Suppressor macrophage treated with lipopolysaccharide for 1 hour (primary cell): Measurements from ENCODE around the gene RBM12.
"Not testable (repeated sequence)": the region's sequence is repeated elsewhere in the genome, so short reads cannot be mapped to it uniquely, and the experiment has no call there.

Experiments
- DNase-seq, 3 donors: peaks; one replicate each; pipeline ENCODE4 v3.0.0-alpha.2; 2020 to 2022

The RBM12 gene

GRCh38 chr20:35664466-35665206 lies at the start of gene RBM12, which contains the start of gene CPNE1:
TSS of gene RBM12 (minus strand) at chr20:35664900. CDS start at chr20:35655322, 9,578 bp downstream.
TSS of gene CPNE1 (minus strand) at chr20:35664900. CDS start at chr20:35632923, 31,977 bp downstream.
- peak; percentile 94 to 97 (median 96) for DNase-seq

DNA sequence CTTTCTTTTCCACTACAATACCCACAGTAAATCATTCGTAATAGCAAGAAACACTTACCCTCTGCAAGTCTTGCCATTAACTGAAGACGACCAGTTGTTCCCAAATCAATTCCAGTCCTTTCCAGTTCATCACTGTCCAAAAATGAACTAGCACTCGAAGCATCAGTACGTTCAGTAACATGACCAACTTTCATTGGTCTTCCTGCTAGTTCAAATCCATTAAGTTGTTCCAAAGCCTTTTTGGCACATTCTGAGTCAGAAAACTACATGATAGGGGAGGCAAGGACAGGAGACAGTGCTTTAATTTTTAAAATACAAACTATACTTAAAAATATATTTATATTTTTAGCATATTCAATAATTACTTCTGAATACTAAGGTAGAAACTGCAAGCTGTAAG lies 49.4 kb upstream of the RBM12 start:
- no peak for DNase-seq

DNA sequence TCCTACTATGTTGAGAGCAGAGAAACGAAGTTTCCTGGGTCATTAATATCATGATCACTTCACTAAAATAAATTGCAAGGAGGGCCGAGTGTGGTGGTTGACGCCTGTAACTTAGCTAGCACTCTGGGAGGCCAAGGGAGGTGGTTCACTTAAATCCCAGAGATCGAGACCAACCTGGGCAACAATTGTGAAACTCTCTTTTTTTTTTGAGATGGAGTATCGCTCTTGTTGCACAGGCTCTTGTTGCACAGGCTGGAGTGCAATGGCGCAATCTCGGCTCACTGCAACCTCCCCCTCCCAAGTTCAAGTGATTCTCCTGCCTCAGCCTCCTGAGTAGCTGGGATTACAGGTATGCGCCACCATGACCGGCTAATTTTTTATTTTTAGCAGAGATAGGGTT lies 48.4 kb upstream of the RBM12 start:
- not testable (repeated sequence) for DNase-seq

GRCh38 chr20:35711588-35712209 lies 47.0 kb upstream of the RBM12 start:
- DNase-seq: no peak

GRCh38 chr20:35710884-35711587 lies 46.3 kb upstream of the RBM12 start:
- no peak for DNase-seq

GRCh38 chr20:35710039-35710438 lies 45.3 kb upstream of the RBM12 start:
- peak in 1 of 3 donors; percentile 0 for DNase-seq

GRCh38 chr20:35709259-35709658 lies 44.6 kb upstream of the RBM12 start:
- peak in 1 of 3 donors; percentile 0 for DNase-seq

- peak in 1 of 3 donors; percentile 0 for DNase-seq
Observed at GRCh38 chr20:35708502-35708901, 43.8 kb upstream of the RBM12 start.

- DNase-seq: peak in 1 of 3 donors; percentile 0
Observed at GRCh38 chr20:35706591-35707529, 42.2 kb upstream of the RBM12 start.

GRCh38 chr20:35705894-35706293 lies 41.2 kb upstream of the RBM12 start:
- not testable (repeated sequence) for DNase-seq

- peak in 1 of 3 donors; percentile 0 for DNase-seq
Observed at GRCh38 chr20:35704514-35705261, 40.0 kb upstream of the RBM12 start.

DNA sequence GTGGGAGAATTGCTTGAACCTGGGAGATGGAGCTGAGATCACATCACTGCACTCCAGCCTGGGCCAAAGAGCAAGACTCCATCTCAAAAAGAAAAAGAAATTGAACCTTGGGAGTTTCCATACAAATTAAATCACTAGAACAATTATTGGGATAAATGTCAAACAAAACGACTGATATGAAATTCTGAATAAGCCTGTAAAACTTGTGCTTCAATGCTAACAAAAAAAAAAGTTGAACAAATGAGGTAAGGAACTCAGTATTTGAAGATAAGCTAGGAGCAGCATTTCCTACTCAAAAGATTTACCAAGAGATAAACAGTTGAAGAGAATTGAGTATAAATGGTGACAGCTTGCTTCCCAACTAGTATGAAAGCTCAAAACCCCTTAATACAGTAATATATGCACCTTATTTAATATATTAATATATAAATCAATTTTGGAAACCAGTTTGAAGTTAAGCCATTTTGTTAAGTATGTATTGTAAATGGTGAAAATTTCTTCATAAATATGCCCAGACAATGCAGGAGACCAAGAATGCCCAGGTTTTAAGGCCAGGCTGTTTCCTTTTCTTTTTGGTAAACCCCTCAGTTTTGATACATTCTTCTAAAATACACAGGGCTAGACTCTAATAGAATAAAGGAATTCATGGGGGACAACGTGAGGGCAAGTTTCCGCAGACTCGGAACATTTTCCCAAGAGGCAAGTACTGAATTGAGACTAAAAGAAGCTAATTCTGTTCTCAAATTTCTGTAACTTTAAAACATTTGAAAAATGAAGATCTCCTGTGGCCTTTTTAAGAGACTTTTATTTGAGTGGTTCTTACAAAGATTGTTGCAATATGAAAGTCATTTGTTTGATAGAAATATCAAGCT lies 38.4 kb upstream of the RBM12 start:
- DNase-seq: no peak

GRCh38 chr20:35702051-35702823 lies 37.5 kb upstream of the RBM12 start:
- DNase-seq: no peak

DNA sequence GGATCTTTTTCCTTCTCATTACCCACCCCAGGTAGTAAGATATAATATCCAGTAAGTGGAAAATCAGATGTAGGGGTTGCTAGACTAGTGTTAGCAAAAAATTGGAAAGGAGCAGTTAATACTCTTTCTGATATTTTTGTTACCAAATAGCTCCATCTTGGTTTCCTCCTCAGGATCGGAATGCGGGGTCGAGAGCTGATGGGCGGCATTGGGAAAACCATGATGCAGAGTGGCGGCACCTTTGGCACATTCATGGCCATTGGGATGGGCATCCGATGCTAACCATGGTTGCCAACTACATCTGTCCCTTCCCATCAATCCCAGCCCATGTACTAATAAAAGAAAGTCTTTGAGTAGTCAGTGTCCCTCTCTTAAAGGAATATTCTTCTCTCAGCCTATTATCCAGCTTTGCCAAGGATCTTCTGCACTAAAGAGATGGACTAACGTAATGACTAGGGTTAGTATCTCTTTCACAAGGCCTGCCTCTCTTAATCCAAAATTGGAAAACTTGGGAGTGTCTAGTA lies 36.0 kb upstream of the RBM12 start:
- no peak for DNase-seq

GRCh38 chr20:35699957-35700624 lies 35.4 kb upstream of the RBM12 start:
- DNase-seq: no peak

- peak; percentile 88 to 93 (median 91) for DNase-seq
Observed at GRCh38 chr20:35699127-35699956, 34.6 kb upstream of the RBM12 start, which contains the start of the genes NFS1 and ROMO1. TSS of gene NFS1 (minus strand) at chr20:35699352. CDS start at chr20:35699288, 64 bp downstream. TSS of gene ROMO1 (plus strand) at chr20:35699405. CDS start at chr20:35699633, 228 bp downstream.

DNA sequence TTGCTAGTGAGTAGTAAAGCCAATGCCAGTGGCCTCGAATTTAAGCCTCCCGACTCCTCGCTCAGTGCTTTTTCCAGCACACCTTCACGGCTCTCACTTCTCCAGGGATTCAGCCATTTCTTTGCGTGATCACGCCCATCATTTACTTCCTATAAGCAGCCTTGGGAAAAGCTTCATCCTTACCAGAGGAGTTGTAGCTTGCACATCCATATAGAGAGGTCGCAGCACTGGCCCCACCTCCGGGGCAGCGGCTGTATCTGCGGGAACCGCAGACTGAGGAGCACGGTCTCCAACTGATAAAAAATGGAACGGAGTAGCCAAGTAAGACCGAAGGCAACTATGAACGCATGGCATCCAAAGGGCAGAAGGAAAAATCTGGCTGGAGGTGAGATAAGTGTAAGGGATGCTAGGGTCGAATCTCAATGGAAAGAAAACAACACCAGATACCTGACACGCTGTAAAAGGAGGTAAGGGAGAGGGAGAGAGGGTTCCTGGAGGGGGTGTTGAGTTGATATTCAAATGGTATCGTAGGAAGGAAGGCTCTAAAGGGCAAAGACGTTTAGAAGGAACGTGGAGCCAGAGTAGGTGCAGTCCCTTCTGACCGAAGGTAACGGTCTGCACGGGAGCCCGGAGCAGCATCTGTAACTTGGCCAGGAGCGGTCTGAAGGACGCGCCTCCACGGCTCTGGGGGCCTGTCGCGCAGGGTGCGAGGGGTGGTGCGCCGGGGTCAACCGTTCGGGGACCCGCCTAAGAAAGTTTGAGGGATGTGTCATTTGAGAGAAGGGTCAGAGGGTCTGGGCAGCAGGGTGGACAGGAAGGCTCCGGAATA lies 33.8 kb upstream of the RBM12 start:
- DNase-seq: no peak
